Measurements from ENCODE around the gene COMP.
"Not testable (repeated sequence)": the region's sequence is repeated elsewhere in the genome, so short reads cannot be mapped to it uniquely, and the experiment has no call there.

The COMP gene

DNA sequence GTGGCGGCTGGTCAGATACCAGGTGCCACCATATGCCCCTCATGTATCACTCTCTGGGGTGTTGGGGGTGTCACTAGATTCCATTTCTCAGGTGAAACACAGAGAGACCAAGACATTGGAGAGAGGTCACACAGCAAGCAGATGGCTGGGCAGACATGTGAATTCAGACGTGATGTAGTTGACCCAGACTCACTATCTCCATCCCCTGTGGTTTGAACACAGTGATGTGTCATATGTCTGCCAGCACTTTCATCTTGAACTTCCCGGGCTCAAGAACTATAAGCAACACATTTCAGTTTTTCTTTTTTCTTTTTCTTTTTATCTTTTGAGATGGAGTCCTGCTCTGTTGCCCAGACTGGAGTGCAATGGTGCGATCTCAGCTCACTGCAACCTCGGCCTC is 24.6 kb upstream of the COMP start:
- Histone ChIP-seq H3K36me3 (replicated peaks; ENCODE audit: low read depth, low read length) (no peaks in the 10 kb centered on the region), H3K9ac (ENCODE audit: low read length) (no peak overlapping the region), H3K79me2 (ENCODE audit: low read length) (no peaks in the 10 kb centered on the region), H2AFZ (ENCODE audit: low read depth, low read length) (no peak overlapping the region), H4K20me1 (ENCODE audit: insufficient read depth, low read length) (no peaks in the 10 kb centered on the region), H3K9me3 (ENCODE audit: insufficient read depth, low read length) (no peaks in the 10 kb centered on the region), H3K4me2 (ENCODE audit: low read length) (no peak overlapping the region), H3K27ac (ENCODE audit: low read length) (no peak overlapping the region), H3K27me3 (ENCODE audit: low read depth, low read length) (no peaks in the 10 kb centered on the region), H3K4me1 (ENCODE audit: low read length) (no peaks in the 10 kb centered on the region), H3K4me3 (ENCODE audit: low read length) (no peak overlapping the region)
- TF ChIP-seq, protein P1, sequence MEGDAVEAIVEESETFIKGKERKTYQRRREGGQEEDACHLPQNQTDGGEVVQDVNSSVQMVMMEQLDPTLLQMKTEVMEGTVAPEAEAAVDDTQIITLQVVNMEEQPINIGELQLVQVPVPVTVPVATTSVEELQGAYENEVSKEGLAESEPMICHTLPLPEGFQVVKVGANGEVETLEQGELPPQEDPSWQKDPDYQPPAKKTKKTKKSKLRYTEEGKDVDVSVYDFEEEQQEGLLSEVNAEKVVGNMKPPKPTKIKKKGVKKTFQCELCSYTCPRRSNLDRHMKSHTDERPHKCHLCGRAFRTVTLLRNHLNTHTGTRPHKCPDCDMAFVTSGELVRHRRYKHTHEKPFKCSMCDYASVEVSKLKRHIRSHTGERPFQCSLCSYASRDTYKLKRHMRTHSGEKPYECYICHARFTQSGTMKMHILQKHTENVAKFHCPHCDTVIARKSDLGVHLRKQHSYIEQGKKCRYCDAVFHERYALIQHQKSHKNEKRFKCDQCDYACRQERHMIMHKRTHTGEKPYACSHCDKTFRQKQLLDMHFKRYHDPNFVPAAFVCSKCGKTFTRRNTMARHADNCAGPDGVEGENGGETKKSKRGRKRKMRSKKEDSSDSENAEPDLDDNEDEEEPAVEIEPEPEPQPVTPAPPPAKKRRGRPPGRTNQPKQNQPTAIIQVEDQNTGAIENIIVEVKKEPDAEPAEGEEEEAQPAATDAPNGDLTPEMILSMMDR (IDR thresholded peaks at IDR 0.05; ENCODE audit: low read depth, low read length), result no peak
- TF ChIP-seq EZH2phosphoT487 (IDR thresholded peaks at IDR 0.05; ENCODE audit: low read depth), result no peak

DNA sequence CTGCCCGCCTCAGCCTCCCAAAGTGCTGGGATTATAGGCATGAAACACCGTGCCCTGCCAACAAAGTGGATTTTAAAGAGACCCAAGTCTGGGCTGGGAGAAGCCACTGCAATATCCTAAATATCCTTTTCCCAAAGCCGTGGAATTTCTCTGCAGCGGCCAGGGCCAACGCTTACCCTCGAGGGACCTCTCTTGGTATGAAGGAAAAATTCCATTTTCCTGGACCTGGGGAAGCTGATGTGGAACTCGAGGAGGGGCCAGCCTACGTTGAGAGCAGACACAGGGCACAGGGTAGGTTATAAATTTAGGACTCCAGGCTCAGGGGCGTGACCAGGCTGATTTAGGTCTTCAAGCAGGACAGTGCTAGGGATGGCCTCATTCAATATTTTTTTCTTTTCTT is 23.0 kb upstream of the COMP start:
- H3K4me2 ChIP-seq (ENCODE audit: low read length), result no peak overlapping the region
- no peak for TF ChIP-seq EZH2phosphoT487 (IDR thresholded peaks at IDR 0.05; ENCODE audit: low read depth)
- TF ChIP-seq, protein P1 (IDR thresholded peaks at IDR 0.05; ENCODE audit: low read depth, low read length), result no peak
- no peaks in the 10 kb centered on the region for H3K4me1 ChIP-seq (ENCODE audit: low read length)
- no peaks in the 10 kb centered on the region for H3K79me2 ChIP-seq (ENCODE audit: low read length)
- H2AFZ ChIP-seq (ENCODE audit: low read depth, low read length), result no peak overlapping the region
- no peak overlapping the region for H3K27ac ChIP-seq (ENCODE audit: low read length)
- no peaks in the 10 kb centered on the region for H3K9me3 ChIP-seq (ENCODE audit: insufficient read depth, low read length)
- H3K36me3 ChIP-seq (replicated peaks; ENCODE audit: low read depth, low read length), result no peaks in the 10 kb centered on the region
- H3K27me3 ChIP-seq (ENCODE audit: low read depth, low read length), result no peaks in the 10 kb centered on the region
- no peak overlapping the region for H3K4me3 ChIP-seq (ENCODE audit: low read length)
- no peaks in the 10 kb centered on the region for H4K20me1 ChIP-seq (ENCODE audit: insufficient read depth, low read length)
- no peak overlapping the region for H3K9ac ChIP-seq (ENCODE audit: low read length)

DNA sequence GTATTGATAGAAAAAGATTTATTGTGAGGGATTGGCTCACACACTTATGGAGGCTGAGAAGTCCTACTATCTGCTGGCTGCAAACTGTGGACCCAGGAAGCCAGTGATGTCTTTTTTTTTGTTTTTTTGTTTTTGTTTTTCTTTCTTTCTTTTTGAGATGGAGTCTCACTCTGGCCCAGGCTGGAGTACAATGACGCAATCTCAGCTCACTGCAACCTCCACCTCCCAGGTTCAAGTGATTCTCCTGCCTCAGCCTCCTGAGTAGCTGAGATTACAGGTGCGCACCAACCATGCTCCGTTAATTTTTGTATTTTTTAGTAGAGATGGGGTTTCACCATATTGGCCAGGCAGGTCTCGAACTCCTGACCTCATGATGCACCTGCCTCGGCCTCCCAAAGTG is 20.5 kb upstream of the COMP start:
- H2AFZ ChIP-seq (ENCODE audit: low read depth, low read length); H3K27me3 ChIP-seq (ENCODE audit: low read depth, low read length); H3K9me3 ChIP-seq (ENCODE audit: insufficient read depth, low read length); H4K20me1 ChIP-seq (ENCODE audit: insufficient read depth, low read length); H3K27ac ChIP-seq (ENCODE audit: low read length); H3K4me3 ChIP-seq (ENCODE audit: low read length); H3K9ac ChIP-seq (ENCODE audit: low read length); H3K36me3 ChIP-seq (replicated peaks; ENCODE audit: low read depth, low read length); H3K4me2 ChIP-seq (ENCODE audit: low read length); H3K79me2 ChIP-seq (ENCODE audit: low read length); H3K4me1 ChIP-seq (ENCODE audit: low read length): not testable (repeated sequence)

DNA sequence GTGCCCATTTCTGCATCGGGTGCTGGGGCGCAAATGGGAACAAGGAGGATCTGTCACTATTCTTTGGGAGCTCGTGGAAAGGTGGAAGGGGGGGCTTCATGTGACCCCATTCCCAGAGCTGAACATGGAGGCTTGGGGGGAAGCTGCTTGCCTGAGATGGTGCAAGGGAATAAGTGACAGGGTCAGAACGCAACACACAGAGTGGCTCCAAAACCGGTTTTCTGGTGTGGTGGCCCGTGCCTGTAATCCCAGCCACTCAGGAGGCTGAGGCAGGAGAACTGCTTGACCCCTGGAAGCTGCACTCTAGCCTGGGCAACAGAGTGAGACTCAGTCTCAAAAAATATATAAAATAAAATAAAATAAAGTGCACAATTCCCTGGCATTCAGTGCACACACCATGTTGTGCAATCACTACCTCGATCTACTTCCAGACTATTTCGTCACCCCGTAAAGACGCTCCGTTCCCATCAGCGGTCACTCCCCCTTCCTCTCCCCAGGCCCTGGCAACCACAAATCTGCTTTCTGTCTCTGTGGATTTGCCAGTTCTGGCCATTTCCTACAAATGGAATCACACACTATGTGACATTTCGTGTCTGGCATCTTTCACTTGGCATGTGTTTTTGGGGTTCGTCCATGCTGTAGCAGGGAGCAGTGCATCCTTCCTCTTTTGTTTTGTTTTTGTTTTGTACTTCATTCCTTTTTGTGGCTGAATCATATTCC is 18.2 kb upstream of the COMP start:
- no peaks in the 10 kb centered on the region for H3K4me1 ChIP-seq (ENCODE audit: low read length)
- H3K27me3 ChIP-seq (ENCODE audit: low read depth, low read length), result no peaks in the 10 kb centered on the region
- no peaks in the 10 kb centered on the region for H3K36me3 ChIP-seq (replicated peaks; ENCODE audit: low read depth, low read length)
- H3K79me2 ChIP-seq (ENCODE audit: low read length), result no peaks in the 10 kb centered on the region
- no peak overlapping the region for H2AFZ ChIP-seq (ENCODE audit: low read depth, low read length)
- TF ChIP-seq, protein P1 (IDR thresholded peaks at IDR 0.05; ENCODE audit: low read depth, low read length), result no peak
- TF ChIP-seq EZH2phosphoT487 (IDR thresholded peaks at IDR 0.05; ENCODE audit: low read depth), result no peak
- H3K4me2 ChIP-seq (ENCODE audit: low read length), result no peak overlapping the region
- no peaks in the 10 kb centered on the region for H3K9me3 ChIP-seq (ENCODE audit: insufficient read depth, low read length)
- H4K20me1 ChIP-seq (ENCODE audit: insufficient read depth, low read length), result no peaks in the 10 kb centered on the region
- no peak overlapping the region for H3K4me3 ChIP-seq (ENCODE audit: low read length)
- H3K9ac ChIP-seq (ENCODE audit: low read length), result no peak overlapping the region
- H3K27ac ChIP-seq (ENCODE audit: low read length), result no peak overlapping the region
